GM12872 (cell line): ENCODE data around the gene HCAR1.

Experiments
- TF ChIP-seq, protein P1 (sequence below): IDR thresholded peaks from 3 replicates; pipeline ENCODE4 v1.5.1; 2011; ENCODE audit warnings: low read depth, mild to moderate bottlenecking, low read length, moderate library complexity; ENCODE audit not compliant: insufficient read depth

HCAR1 gene

GRCh38 chr12:122747224-122748135 is 16.8 kb upstream of the HCAR1 start:
- TF ChIP-seq, protein P1, sequence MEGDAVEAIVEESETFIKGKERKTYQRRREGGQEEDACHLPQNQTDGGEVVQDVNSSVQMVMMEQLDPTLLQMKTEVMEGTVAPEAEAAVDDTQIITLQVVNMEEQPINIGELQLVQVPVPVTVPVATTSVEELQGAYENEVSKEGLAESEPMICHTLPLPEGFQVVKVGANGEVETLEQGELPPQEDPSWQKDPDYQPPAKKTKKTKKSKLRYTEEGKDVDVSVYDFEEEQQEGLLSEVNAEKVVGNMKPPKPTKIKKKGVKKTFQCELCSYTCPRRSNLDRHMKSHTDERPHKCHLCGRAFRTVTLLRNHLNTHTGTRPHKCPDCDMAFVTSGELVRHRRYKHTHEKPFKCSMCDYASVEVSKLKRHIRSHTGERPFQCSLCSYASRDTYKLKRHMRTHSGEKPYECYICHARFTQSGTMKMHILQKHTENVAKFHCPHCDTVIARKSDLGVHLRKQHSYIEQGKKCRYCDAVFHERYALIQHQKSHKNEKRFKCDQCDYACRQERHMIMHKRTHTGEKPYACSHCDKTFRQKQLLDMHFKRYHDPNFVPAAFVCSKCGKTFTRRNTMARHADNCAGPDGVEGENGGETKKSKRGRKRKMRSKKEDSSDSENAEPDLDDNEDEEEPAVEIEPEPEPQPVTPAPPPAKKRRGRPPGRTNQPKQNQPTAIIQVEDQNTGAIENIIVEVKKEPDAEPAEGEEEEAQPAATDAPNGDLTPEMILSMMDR: no peak

DNA sequence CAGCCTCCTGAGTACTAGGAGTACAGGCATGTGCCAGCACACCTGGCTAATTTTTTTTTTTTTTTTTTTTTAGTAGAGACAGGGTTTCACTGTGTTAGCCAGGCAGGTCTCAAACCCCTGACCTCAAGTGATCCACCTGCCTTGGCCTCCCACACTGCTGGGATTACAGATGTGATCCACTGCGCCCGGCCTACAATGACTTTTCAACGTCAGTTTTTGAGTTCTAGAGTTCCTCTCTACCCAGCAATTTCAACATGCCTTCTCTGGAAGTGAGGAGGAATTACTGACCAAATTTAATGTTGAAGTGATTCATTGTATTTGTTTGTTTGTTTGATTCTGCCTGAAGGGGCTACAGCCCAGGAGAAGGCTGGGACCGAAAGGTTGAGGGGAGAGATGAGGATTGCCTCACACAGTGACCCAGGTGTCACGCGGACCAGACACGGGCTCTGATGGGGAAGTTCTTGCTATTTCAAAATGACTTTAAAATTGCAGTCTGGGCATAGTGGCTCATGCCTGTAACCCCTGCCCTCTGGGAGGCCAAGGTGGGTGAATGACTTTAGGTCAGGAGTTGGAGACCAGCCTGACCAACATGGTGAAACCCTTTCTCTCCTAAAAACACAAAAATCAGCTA is 13.4 kb upstream of the HCAR1 start:
- TF ChIP-seq, protein P1: no peak

GRCh38 chr12:122740351-122740750 is 9.7 kb upstream of the HCAR1 start:
- TF ChIP-seq, protein P1: no peak

DNA sequence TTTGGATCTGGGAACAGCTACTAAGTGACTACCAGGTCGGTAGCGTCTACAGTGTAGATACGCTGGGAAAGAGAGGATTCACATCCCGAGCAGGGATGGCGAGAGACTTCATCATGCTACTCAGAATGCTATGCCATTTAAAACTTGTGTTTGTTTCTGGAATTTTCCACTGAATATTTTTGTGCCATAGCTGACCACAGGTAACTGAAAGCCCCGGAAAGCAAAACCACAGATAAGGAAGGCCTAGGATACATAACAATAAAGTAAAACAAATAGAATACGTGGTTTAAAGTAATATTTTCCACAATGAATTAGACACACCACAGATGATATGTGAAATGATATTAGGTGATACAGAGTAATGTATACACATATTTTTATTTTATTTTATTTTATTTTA is 7.9 kb upstream of the HCAR1 start:
- TF ChIP-seq, protein P1: no peak

- TF ChIP-seq, protein P1: no peak
These were observed 2.0 kb upstream of the HCAR1 start for GRCh38 chr12:122732611-122733010.

DNA sequence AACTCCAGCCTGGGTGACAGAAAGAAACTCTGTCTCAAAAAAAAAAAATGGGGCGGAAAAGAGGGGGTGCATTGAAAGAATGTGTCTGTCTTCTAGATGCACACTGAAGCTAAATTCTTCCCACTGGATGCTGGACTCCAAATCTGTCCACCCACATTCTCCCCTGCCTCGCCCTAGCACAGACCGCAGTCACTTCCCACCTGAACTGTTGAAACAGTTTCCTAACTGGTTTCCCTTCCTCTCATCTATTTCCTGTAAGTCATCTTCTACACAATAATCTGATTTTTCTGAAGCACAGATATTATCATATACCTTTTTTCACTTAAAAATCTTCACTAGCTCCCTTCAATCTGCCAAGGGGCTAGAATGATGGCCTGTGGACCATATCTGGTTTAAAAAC is 1.5 kb upstream of the HCAR1 start:
- TF ChIP-seq, protein P1: no peak

GRCh38 chr12:122729583-122730214 is 945 bp downstream of the HCAR1 start:
- TF ChIP-seq, protein P1: no peak
